Aorta (tissue), 5 donors: Measurements from ENCODE around the gene MEIS1. TPM values are rescaled to one million over a fixed set of nuclear protein-coding genes. Genes with fewer than 3 reads are reported as not detected.

Source experiments
- ATAC-seq: fragments of 200-7000 bp; cut with Tn5 transposase; one replicate; pipeline ENCODE4 v1.9.1; 2022; ENCODE audit warnings: moderate library complexity; ENCODE audit not compliant: low FRiP score
- DNase-seq, 2 donors: peaks; one replicate each; pipeline ENCODE4 v3.0.0-alpha.2; 2020
- H3K27ac ChIP-seq, 2 donors: one replicate each; pipeline ENCODE4 v1.5.1; 2013; ENCODE audit warnings: low read length in 2 of 2, mild to moderate bottlenecking in 2 of 2, moderate library complexity in 2 of 2, control low read depth in 1 of 2, inconsistent platforms in 1 of 2, low read depth in 1 of 2
- H3K27me3 ChIP-seq, 2 donors: one replicate each; pipeline ENCODE4 v1.6.1; 2013; ENCODE audit warnings: control low read depth in 1 of 2, low read length in 1 of 2, mild to moderate bottlenecking in 1 of 2, moderate library complexity in 1 of 2; ENCODE audit not compliant: insufficient read depth in 2 of 2, control insufficient read depth in 1 of 2
- H3K36me3 ChIP-seq, 2 donors: one replicate each; pipeline ENCODE4 v1.6.1; 2013; ENCODE audit warnings: control low read depth in 1 of 2, low read length in 1 of 2, mild to moderate bottlenecking in 1 of 2; ENCODE audit not compliant: insufficient read depth in 2 of 2, control insufficient read depth in 1 of 2
- H3K4me1 ChIP-seq, 2 donors: one replicate each; pipeline ENCODE4 v1.6.1; 2013; ENCODE audit warnings: low read length in 2 of 2, control low read depth in 1 of 2, mild to moderate bottlenecking in 1 of 2, moderate library complexity in 1 of 2; ENCODE audit not compliant: insufficient read depth in 2 of 2, control insufficient read depth in 1 of 2
- H3K4me3 ChIP-seq, 2 donors: one replicate each; pipeline ENCODE4 v1.5.1; 2013; ENCODE audit warnings: low read length in 2 of 2, control low read depth in 1 of 2, mild to moderate bottlenecking in 1 of 2
- H3K9me3 ChIP-seq: one replicate; pipeline ENCODE4 v1.6.1; 2013; ENCODE audit warnings: mild to moderate bottlenecking, low read length; ENCODE audit not compliant: control insufficient read depth
- WGBS, 2 donors: extraction: QIAGEN DNeasy Blood & Tissue Kit; methylation state at CpG; one replicate each; pipeline ENCODE4 v1.1.7; 2013; 5-methylcytosine and 5-hydroxymethylcytosine counted together
- intact Hi-C, 2 donors: fragments of 100-400 bp; cut with DNase I; formaldehyde crosslinking; loops; one replicate each; pipeline versions ENCODE4 v1.14.2 to v1.15.0; 2022
- polyA plus RNA-seq, 2 donors: library from polyadenylated mRNA; stranded (reverse); fragments of 200-250 nt; gene quantifications; one replicate each; pipeline ENCODE4 v1.2.3, GENCODE V29; 2013
- total RNA-seq, 2 donors: library from RNA; stranded (reverse); fragmentation: NEBNext Ultra II Directional; extraction: Animal tissue kit (Norgen Biotek cat#: 25700); gene quantifications; one replicate each; pipeline ENCODE4 v1.2.1, GENCODE V29; 2021
- donor health status: healthy with polysubstance abuse.
- donor health status: Bipolar disorder and iron deficiency.
- donor health status: DM: no; HTN: no; CAD: no.
- donor health status: DM: no; HTN: no; CAD: no.
- donor health status: DM: yes; HTN: yes; CAD: no.

Gene MEIS1
- total and polyA plus RNA-seq, 4 donors: 7.6 to 76.6 (median 33.5) TPM

DNA sequence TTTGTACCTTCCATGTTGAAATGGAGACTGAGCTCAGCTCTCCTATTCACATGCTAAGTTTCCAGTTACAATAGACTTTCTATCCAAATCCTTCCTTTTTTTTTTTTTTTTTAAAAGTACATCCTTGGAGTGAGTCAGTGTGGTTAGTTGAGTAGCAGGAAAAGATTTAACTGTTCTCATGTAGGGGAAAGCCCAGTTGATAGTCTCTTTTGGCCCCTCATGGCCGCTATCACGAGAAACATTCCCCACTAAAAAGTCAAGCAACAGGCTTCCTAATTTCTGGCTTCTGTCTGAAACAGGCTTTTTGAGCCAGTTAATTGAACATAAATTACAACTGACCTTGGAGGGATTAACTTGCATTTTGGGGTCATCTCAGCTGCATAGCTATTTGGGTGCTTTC, 161.3 kb downstream of the MEIS1 start:
- no peak overlapping the region for H3K27ac ChIP-seq

DNA sequence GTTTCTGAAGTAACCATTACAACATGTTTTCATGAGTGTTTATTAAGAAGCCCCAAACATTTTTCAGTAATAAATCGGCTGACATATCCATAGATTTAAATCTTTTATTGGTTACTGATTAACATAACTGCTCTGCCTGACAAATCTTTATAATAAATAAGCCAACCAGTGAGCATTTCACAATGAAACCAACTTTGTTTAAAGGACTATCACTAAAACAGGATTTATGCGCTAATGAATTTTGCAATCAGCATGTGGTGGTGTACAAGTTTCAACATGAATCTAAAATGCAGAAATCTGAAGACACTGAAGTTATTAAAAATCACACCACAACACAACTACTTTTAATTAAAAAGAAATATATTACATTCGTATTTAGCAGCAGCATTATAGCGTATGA, 166.7 kb downstream of the MEIS1 start:
- ATAC-seq: no peak
- H3K36me3 ChIP-seq: no peaks in the 10 kb centered on the region
- intact Hi-C loops: no loop called here

More for the DNA sequence above, 161.3 kb downstream of the MEIS1 start:
- ATAC-seq (no peak), DNase-seq (no peak)
- Histone ChIP-seq H3K4me1 (peaks cover 0 to 2% of the 10 kb centered on the region in 2 donors), H3K4me3 (no peak overlapping the region), H3K27me3 (no peaks in the 10 kb centered on the region), H3K36me3 (no peaks in the 10 kb centered on the region), H3K9me3 (no peaks in the 10 kb centered on the region)
- 84 to 98% methylated on average over 2 of the region's 2 CpGs for WGBS, 2 donors
- intact Hi-C loops: no loop called here

DNA sequence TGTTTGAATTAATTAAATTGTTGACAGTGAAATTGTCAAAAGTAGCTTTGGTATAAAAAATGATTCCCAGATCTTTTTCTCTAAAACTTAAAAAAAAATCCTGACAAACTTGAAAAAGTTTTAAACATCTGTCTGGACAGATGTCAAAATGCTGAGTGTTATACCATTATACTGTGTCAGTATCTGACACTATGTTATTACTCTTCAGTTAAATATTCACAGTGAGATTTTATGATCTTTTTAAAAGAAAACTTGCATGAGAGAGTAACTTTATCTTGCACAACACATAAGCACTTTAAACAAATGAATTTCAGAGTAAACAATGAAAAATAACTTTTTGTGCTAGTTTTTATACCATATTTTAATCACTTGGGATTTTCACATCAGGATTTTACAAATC, 167.4 kb downstream of the MEIS1 start:
- ATAC-seq (no peak), DNase-seq (no peak)
- Histone ChIP-seq H3K9me3 (no peaks in the 10 kb centered on the region), H3K4me1 (no peaks in the 10 kb centered on the region), H3K36me3 (no peaks in the 10 kb centered on the region), H3K27me3 (no peaks in the 10 kb centered on the region), H3K27ac (no peak overlapping the region), H3K4me3 (no peak overlapping the region)
- intact Hi-C loops: no loop called here

More for the DNA sequence above, 166.7 kb downstream of the MEIS1 start:
- DNase-seq: no peak
- no peaks in the 10 kb centered on the region for H3K27me3 ChIP-seq
- no peaks in the 10 kb centered on the region for H3K4me1 ChIP-seq
- 67 to 70% methylated on average over 4 of the region's 4 CpGs for WGBS, 2 donors
- no peaks in the 10 kb centered on the region for H3K9me3 ChIP-seq
- no peak overlapping the region for H3K27ac ChIP-seq
- no peak overlapping the region for H3K4me3 ChIP-seq

DNA sequence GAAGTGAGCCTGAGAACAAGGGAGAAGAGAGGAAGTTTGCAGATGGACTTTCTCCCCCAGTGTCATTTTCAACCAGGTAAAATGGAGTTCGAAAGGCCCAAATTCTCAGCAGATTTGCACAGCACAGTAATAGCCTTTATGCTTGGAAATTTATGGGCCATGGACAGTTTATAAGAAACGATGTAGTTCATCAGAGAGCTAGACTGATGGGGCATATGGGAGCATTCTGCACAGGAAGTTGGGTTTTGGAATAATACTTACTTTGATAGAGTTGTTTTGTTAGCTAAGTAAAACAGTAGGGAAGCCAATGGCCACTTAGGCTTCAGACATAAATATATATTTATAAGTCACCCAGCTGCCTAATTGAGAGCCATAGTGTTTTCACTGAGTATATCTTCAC, 169.4 kb downstream of the MEIS1 start:
- DNase-seq: no peak
- intact Hi-C loops: no loop called here
- H3K27ac ChIP-seq: no peak overlapping the region
- ATAC-seq: no peak
- no peaks in the 10 kb centered on the region for H3K4me1 ChIP-seq
- no peaks in the 10 kb centered on the region for H3K9me3 ChIP-seq
- no peaks in the 10 kb centered on the region for H3K36me3 ChIP-seq
- no peaks in the 10 kb centered on the region for H3K27me3 ChIP-seq
- H3K4me3 ChIP-seq: no peak overlapping the region
- 49 to 53% methylated on average over 2 of the region's 2 CpGs for WGBS, 2 donors

DNA sequence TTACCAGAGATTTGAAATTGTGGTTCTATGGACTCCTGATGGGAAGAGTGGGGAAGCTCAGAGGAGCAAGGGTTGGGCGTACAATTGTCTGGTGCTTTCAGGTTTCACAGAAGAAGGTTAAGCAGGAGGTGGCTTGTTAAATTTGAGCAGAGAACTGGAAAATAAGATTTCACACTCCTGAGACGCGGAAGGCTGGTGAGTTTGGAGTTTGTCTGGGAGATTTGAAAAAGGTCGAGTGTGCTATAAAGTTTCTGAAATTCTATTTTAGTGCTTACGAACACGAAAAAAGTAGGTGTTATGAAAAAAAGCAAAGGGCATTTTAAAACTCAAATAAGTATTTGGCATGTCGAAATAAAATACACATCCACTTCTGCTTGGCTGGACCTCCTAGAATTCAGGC, 170.1 kb downstream of the MEIS1 start:
- Histone ChIP-seq H3K4me1 (no peaks in the 10 kb centered on the region), H3K4me3 (no peak overlapping the region), H3K27ac (no peak overlapping the region), H3K36me3 (no peaks in the 10 kb centered on the region), H3K9me3 (no peaks in the 10 kb centered on the region), H3K27me3 (no peaks in the 10 kb centered on the region)
- ATAC-seq (no peak), DNase-seq (no peak)
- intact Hi-C loops: no loop called here
- 74 to 75% methylated on average over 7 of the region's 7 CpGs for WGBS, 2 donors

DNA sequence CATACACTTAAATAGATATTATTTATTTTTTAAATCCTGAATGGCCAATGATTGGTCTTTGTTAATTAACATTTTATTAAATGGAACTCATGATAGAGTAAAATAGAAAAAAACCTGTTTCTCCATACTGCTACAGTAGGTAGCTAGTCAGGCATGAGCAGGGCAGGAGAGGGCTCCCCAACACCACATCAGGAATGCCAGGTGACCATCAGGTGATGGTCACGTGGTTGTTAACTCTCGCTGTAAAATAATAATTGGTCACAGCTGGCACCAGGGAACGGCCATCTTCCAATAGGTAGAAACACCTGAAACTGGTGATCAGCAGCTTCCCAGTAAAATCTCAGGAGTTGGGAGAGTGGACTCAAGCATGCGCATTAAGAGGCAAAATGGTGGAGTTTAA, 172.2 kb downstream of the MEIS1 start:
- Histone ChIP-seq H3K27ac (no peak overlapping the region), H3K4me1 (no peaks in the 10 kb centered on the region), H3K4me3 (no peak overlapping the region), H3K36me3 (no peaks in the 10 kb centered on the region), H3K9me3 (no peaks in the 10 kb centered on the region), H3K27me3 (no peaks in the 10 kb centered on the region)
- intact Hi-C loops: no loop called here
- WGBS, 2 donors: 93 to 96% methylated on average over 4 of the region's 4 CpGs
- no peak for DNase-seq
- no peak for ATAC-seq
